Activated CD4-positive, alpha-beta memory T cell treated with anti-CD3 and anti-CD28 coated beads, Interleukin-2, amount 10 ng/mL, durations not matched to agents 7 days and 5 days (primary cell): ENCODE data around the gene OGA. TPM values are rescaled to one million over a fixed set of nuclear protein-coding genes. Genes with fewer than 3 reads are reported as not detected.
A peak's percentile ranks its signal among the peaks of the same experiment; 100 is the strongest.

ENCODE experiments used
- CTCF ChIA-PET: fragments of 350-600 bp; sonication (Branson Sonifier 250); formaldehyde crosslinking; loops from one replicate; lab custom pipeline; 2021; ENCODE audit warnings: antibody characterized with exemption, inconsistent platforms; lab: Charles Lee
- POLR2A ChIA-PET: fragments of 350-600 bp; sonication (Branson Sonifier 250); formaldehyde crosslinking; loops from one replicate; lab custom pipeline; 2021; ENCODE audit warnings: antibody characterized with exemption; lab: Charles Lee
- DNase-seq: peaks from one replicate; pipeline ENCODE4 v3.0.0-alpha.2; 2020
- H3K27ac Mint-ChIP-seq: one replicate; pipeline ENCODE4 v1.8.0; 2021; ENCODE audit warnings: mild to moderate bottlenecking, mixed read lengths
- H3K27me3 Mint-ChIP-seq: one replicate; pipeline ENCODE4 v1.8.0; 2021; ENCODE audit warnings: mixed read lengths
- H3K36me3 Mint-ChIP-seq: one replicate; pipeline ENCODE4 v1.8.0; 2021; ENCODE audit warnings: low read depth, mixed read lengths
- H3K4me1 Mint-ChIP-seq: one replicate; pipeline ENCODE4 v1.8.0; 2021; ENCODE audit warnings: mixed read lengths
- H3K4me3 Mint-ChIP-seq: one replicate; pipeline ENCODE4 v1.8.0; 2021; ENCODE audit warnings: mild to moderate bottlenecking, mixed read lengths
- H3K9me3 Mint-ChIP-seq: one replicate; pipeline ENCODE4 v1.8.0; 2021; ENCODE audit warnings: mixed read lengths
- total RNA-seq, 2 experiments: library from RNA; stranded (reverse); gene quantifications; one replicate each; pipeline ENCODE4 v1.2.3, GENCODE V29; 2021

The OGA gene
- total RNA-seq, 2 experiments from 2014 or later: 142 to 145 TPM

- Mint-ChIP-seq H3K36me3 (no peaks in the 10 kb centered on the region), H3K9me3 (no peaks in the 10 kb centered on the region), H3K27me3 (no peaks in the 10 kb centered on the region), H3K4me1 (peaks cover 64% of the 10 kb centered on the region), H3K4me3 (no peak overlapping the region), H3K27ac (peak overlapping the region; percentile 12)
- ChIA-PET CTCF (interaction anchor here (1.1 to 4.1 kb wide), 3 partner anchors 7 to 52 kb away, joined by 3 to 28 read pairs (median 4); no protein-coding TSS in a partner anchor), POLR2A (interaction anchor here (0.8 to 12.7 kb wide), 3 partner anchors 16 to 239 kb away, joined by 3 to 173 read pairs (median 3); partner anchors contain the start of gene OGA)
- DNase-seq: no peak
Observed at GRCh38 chr10:101833466-101833865, 15.2 kb upstream of the OGA start.

- POLR2A ChIA-PET: interaction anchor here (1.0 to 12.7 kb wide), 2 partner anchors 15 to 51 kb away, joined by 3 to 173 read pairs; partner anchors contain the start of gene OGA
- Mint-ChIP-seq H3K36me3 (no peaks in the 10 kb centered on the region), H3K9me3 (no peaks in the 10 kb centered on the region), H3K27ac (no peak overlapping the region), H3K4me1 (peaks cover 64% of the 10 kb centered on the region), H3K27me3 (no peaks in the 10 kb centered on the region), H3K4me3 (no peak overlapping the region)
- no peak for DNase-seq
- CTCF ChIA-PET: interaction anchor here (1.5 to 4.1 kb wide), 2 partner anchors 8 to 51 kb away, joined by 3 to 28 read pairs; no protein-coding TSS in a partner anchor
Observed at GRCh38 chr10:101832325-101832771, 14.1 kb upstream of the OGA start.

GRCh38 chr10:101831169-101831811 is 13.0 kb upstream of the OGA start:
- Mint-ChIP-seq H3K27me3 (no peaks in the 10 kb centered on the region), H3K36me3 (no peaks in the 10 kb centered on the region), H3K9me3 (no peaks in the 10 kb centered on the region), H3K4me1 (peaks cover 62% of the 10 kb centered on the region), H3K27ac (peak overlapping the region; percentile 87), H3K4me3 (peak overlapping the region; percentile 76)
- CTCF ChIA-PET: interaction anchor here (0.5 to 4.1 kb wide), 2 partner anchors 9 to 59 kb away, joined by 3 to 28 read pairs; no protein-coding TSS in a partner anchor
- DNase-seq: no peak
- POLR2A ChIA-PET: interaction anchor here (1.0 to 12.7 kb wide), 3 partner anchors 8 to 14 kb away, joined by 3 to 173 read pairs (median 5); partner anchors contain the start of gene OGA

- Mint-ChIP-seq H3K9me3 (no peaks in the 10 kb centered on the region), H3K27me3 (no peaks in the 10 kb centered on the region), H3K36me3 (no peaks in the 10 kb centered on the region), H3K27ac (peak overlapping the region; percentile 87), H3K4me3 (peak overlapping the region; percentile 76), H3K4me1 (peaks cover 56% of the 10 kb centered on the region)
- POLR2A ChIA-PET: interaction anchor here (1.0 to 12.7 kb wide), 3 partner anchors 9 to 14 kb away, joined by 3 to 173 read pairs (median 5); partner anchors contain the start of gene OGA
- DNase-seq: peak; percentile 90
- CTCF ChIA-PET: interaction anchor here (1.0 to 4.1 kb wide), 2 partner anchors 10 kb away, joined by 3 to 28 read pairs; no protein-coding TSS in a partner anchor
Observed at GRCh38 chr10:101830322-101831168, 12.3 kb upstream of the OGA start.

- ChIA-PET CTCF (interaction anchor here (1.0 to 4.1 kb wide), 3 partner anchors 9 to 11 kb away, joined by 3 to 28 read pairs (median 11); no protein-coding TSS in a partner anchor), POLR2A (interaction anchor here (12.7 kb wide), 1 partner anchor 13 kb away, joined by 173 read pairs; the partner anchor contains the start of gene OGA)
- Mint-ChIP-seq H3K4me1 (peaks cover 50% of the 10 kb centered on the region), H3K27ac (peak overlapping the region; percentile 87), H3K9me3 (no peaks in the 10 kb centered on the region), H3K27me3 (no peaks in the 10 kb centered on the region), H3K36me3 (no peaks in the 10 kb centered on the region), H3K4me3 (peak overlapping the region; percentile 76)
- DNase-seq: peak; percentile 66
Observed at GRCh38 chr10:101829561-101830315, 11.5 kb upstream of the OGA start.

GRCh38 chr10:101828766-101829551 is 10.7 kb upstream of the OGA start:
- H3K4me3 Mint-ChIP-seq: no peak overlapping the region
- peak overlapping the region; percentile 26 for H3K27ac Mint-ChIP-seq
- no peaks in the 10 kb centered on the region for H3K9me3 Mint-ChIP-seq
- H3K4me1 Mint-ChIP-seq: peaks cover 42% of the 10 kb centered on the region
- H3K36me3 Mint-ChIP-seq: no peaks in the 10 kb centered on the region
- DNase-seq: no peak
- ChIA-PET POLR2A (interaction anchor here (12.7 kb wide), 1 partner anchor 12 kb away, joined by 173 read pairs; the partner anchor contains the start of gene OGA), CTCF (interaction anchor here (1.6 to 3.1 kb wide), 2 partner anchors 10 to 12 kb away, joined by 8 to 11 read pairs; partner anchors contain the start of gene OGA)
- H3K27me3 Mint-ChIP-seq: no peaks in the 10 kb centered on the region

- Mint-ChIP-seq H3K4me1 (peaks cover 34% of the 10 kb centered on the region), H3K36me3 (no peaks in the 10 kb centered on the region), H3K9me3 (no peaks in the 10 kb centered on the region), H3K27me3 (no peaks in the 10 kb centered on the region), H3K27ac (no peak overlapping the region), H3K4me3 (no peak overlapping the region)
- ChIA-PET CTCF (interaction anchor here (0.6 to 3.1 kb wide), 4 partner anchors 8 to 48 kb away, joined by 3 to 11 read pairs (median 6); partner anchors contain the start of gene OGA), POLR2A (interaction anchor here (12.7 kb wide), 1 partner anchor 11 kb away, joined by 173 read pairs; the partner anchor contains the start of gene OGA)
- no peak for DNase-seq
Observed at GRCh38 chr10:101827919-101828600, 9.8 kb upstream of the OGA start.

- H3K27me3 Mint-ChIP-seq: no peaks in the 10 kb centered on the region
- peaks cover 28% of the 10 kb centered on the region for H3K4me1 Mint-ChIP-seq
- ChIA-PET CTCF (interaction anchor here (0.9 to 3.1 kb wide), 3 partner anchors 8 to 47 kb away, joined by 3 to 11 read pairs (median 8); partner anchors contain the start of gene OGA), POLR2A (interaction anchor here (12.7 kb wide), 1 partner anchor 10 kb away, joined by 173 read pairs; the partner anchor contains the start of gene OGA)
- H3K9me3 Mint-ChIP-seq: no peaks in the 10 kb centered on the region
- no peak overlapping the region for H3K27ac Mint-ChIP-seq
- H3K4me3 Mint-ChIP-seq: no peak overlapping the region
- no peak for DNase-seq
- peaks cover 2% of the 10 kb centered on the region for H3K36me3 Mint-ChIP-seq
Observed at GRCh38 chr10:101826852-101827434, 8.7 kb upstream of the OGA start.

- Mint-ChIP-seq H3K4me1 (peaks cover 14% of the 10 kb centered on the region), H3K36me3 (peaks cover 2% of the 10 kb centered on the region), H3K9me3 (no peaks in the 10 kb centered on the region), H3K27ac (no peak overlapping the region), H3K27me3 (no peaks in the 10 kb centered on the region), H3K4me3 (no peak overlapping the region)
- ChIA-PET POLR2A (no interaction called here), CTCF (interaction anchor here (1.5 kb wide), 1 partner anchor 10 kb away, joined by 4 read pairs; no protein-coding TSS in a partner anchor)
- DNase-seq: no peak
Observed at GRCh38 chr10:101824736-101825135, 6.5 kb upstream of the OGA start.

GRCh38 chr10:101818872-101819633 is 809 bp upstream of the OGA start:
- no peaks in the 10 kb centered on the region for H3K27me3 Mint-ChIP-seq
- H3K4me1 Mint-ChIP-seq: peaks cover 33% of the 10 kb centered on the region
- H3K4me3 Mint-ChIP-seq: peak overlapping the region; percentile 96
- peak overlapping the region; percentile 96 for H3K27ac Mint-ChIP-seq
- peaks cover 35% of the 10 kb centered on the region for H3K36me3 Mint-ChIP-seq
- ChIA-PET POLR2A (interaction anchor here (0.8 to 6.8 kb wide), 26 partner anchors 10 to 613 kb away, joined by 3 to 173 read pairs (median 8); partner anchors contain the start of genes ARMH3, CUEDC2, FBXW4 and HPS6), CTCF (interaction anchor here (0.9 to 7.3 kb wide), 9 partner anchors 9 to 254 kb away, joined by 3 to 55 read pairs (median 4); no protein-coding TSS in a partner anchor)
- no peaks in the 10 kb centered on the region for H3K9me3 Mint-ChIP-seq
- DNase-seq: no peak
